Measurements from ENCODE around the gene FAM53B.
A peak's percentile ranks its signal among the peaks of the same experiment; 100 is the strongest.
"Not testable (repeated sequence)": the region's sequence is repeated elsewhere in the genome, so short reads cannot be mapped to it uniquely, and the experiment has no call there.

The FAM53B gene, protein sequence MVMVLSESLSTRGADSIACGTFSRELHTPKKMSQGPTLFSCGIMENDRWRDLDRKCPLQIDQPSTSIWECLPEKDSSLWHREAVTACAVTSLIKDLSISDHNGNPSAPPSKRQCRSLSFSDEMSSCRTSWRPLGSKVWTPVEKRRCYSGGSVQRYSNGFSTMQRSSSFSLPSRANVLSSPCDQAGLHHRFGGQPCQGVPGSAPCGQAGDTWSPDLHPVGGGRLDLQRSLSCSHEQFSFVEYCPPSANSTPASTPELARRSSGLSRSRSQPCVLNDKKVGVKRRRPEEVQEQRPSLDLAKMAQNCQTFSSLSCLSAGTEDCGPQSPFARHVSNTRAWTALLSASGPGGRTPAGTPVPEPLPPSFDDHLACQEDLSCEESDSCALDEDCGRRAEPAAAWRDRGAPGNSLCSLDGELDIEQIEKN

DNA sequence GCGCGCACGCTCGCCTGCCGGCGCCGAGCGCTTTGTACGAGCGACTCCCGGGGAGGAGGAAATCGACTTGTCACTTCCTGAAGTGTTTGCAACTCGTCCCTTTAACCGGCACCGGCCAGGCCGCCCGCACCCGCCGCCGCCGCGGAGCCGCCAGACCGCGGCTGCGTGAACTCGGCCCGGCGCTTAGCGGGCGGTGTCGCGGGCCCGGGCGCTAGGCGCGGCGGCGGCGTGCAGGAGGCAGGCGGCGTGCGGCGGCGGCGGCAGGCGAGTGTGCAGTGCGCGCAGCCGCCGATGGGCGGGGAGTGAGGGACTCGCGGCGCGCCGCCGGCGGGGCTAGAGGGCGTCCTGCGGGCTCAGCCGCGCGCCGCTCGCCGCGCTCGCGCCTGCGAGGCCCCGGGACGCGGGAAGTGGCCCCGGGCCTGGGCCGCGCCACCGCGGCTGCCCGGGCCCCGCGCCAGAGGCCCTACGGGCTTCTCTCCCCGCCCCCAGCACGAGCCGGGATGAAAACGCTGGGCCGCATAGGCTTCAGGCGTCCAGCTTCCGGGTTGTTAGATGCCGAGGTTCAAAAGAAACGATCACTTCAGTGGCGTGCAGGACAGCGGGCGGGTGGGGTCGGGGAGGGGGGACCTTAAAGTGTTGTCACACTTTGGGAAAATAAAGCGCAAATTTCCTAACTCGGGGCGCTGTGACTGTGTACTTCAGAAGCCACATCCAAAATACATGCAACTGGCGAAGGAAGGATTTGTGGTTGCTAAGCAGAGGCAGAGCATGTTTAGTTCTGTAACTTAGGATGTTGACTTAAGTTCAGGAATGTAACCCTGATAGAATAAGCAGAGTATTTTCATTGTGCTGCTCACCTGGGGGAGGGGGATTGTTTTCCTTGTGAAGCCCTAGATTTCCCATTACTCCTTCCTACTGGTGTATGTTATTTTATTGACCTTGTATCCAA is at the start of gene FAM53B:
Gene FAM53B, minus strand, starts transcription at position 277 of the 949 bp plus-strand sequence. CDS start 37,665 bp downstream, outside the sequence.
- DNase-seq: peak; percentile 84

DNA sequence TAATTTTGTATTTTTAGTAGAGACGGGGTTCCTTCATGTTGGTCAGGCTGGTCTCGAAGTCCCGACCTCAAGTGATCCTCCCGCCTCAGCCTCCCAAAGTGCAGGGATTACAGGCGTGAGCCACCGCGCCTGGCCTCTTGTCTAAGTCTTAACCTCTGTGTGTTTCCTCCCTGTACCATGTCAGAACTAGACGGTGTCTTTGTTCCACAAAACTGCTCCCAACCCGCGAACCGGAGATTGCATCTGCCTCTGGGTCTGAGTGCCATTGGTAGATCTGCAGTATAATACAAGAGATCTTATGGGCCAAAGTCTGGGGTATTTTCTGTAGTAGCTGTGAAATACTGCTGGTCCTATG is 48.8 kb upstream of the FAM53B start:
- no peak for DNase-seq

DNA sequence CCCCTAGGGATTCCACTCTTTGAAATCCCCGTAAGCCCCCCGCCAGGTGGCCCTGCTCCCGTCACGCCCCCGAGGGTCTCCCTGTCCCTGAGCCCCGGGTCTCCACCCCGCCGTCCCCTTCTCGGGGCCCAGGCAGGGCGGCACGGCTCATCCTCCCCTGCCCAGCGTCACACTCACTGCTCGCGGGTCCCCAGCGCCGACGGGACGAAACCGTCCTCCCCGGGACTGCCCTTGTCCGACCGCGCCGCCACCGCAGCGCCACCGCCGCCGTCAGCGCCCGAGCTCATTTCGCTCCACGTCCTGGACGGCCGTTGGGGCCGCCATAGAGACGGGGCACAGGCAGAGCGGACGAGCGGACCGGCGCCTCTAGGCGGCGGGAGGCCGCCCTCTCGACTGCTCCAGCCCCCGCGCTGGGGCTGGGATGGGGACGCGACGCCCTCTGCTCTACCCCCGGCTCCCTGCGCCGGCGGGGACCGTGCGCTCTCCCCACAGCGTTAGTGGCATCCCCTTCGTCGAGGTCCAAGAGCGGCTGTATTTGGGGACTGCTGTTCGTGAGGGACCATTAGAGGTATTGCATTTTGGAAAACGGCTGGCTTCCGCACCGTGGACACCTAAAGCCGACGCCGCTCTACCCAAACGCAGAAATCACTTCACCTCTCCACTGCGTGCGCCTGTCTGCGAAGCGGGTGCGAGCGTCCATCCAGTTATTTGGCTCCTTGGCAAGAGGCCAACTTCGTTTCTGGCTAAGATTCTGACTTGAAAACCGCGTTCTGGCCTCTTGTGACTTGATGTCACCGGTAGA is 47.6 kb upstream of the FAM53B start, which contains the start of gene EEF1AKMT2:
Gene EEF1AKMT2, minus strand, starts transcription at position 341 of the 802 bp plus-strand sequence. Its CDS starts 54 bp downstream, at position 287.
- peak; percentile 89 for DNase-seq

DNA sequence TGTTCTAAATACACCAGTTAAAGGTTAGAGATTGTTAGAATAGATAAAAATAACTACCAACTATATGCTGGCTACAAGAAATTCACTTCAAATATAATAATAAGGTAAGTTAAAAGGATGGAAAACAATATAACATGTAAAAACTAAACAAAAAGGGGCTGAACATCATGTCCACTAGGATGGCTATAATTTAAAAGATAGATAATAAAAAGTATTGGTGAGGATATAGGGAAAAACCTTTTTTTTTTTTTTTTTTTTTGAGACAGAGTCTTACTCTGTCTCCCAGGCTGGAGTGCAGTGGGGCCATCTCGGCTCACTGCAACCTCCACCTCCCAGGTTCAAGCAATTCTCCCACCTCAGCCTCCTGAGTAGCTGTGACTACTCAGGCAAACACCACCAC is 38.7 kb upstream of the FAM53B start:
- not testable (repeated sequence) for DNase-seq

DNA sequence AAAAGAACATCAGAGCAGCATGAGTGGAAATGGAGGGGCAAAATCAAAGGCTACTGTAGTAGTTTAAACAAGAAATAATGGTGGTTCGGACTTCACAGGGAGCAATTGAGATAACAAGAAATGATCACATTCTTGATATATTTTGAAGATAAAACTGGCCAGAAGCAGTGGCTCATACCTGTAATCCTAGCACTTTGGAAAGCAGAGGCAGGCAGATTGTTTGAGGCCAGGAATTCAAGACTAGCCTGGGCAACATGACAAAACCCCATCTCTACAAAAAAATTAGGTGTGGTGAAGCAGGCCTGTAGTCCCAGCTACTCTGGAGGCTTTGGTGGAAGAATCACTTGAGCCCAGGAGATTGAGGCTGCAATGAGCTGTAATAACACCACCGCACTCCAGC is 24.6 kb upstream of the FAM53B start:
- no peak for DNase-seq

DNA sequence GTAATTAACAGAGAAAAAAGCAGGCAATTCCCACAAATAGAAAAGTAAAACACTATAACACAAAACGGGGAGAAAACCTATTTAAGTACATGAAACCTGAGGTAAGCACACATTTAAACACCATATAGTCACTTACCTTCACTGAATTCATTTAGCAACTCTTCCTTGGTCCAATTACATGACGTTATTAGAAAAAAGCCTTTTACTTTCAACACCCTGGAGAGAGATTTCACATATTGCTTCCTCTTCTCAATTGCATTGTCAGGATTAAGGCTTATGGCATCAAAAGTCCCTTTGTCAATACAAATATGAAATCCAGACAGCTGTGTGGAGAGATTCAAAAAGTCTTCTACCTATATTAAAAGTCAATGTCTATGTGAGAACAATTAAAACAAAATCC is 21.1 kb upstream of the FAM53B start:
- no peak for DNase-seq

DNA sequence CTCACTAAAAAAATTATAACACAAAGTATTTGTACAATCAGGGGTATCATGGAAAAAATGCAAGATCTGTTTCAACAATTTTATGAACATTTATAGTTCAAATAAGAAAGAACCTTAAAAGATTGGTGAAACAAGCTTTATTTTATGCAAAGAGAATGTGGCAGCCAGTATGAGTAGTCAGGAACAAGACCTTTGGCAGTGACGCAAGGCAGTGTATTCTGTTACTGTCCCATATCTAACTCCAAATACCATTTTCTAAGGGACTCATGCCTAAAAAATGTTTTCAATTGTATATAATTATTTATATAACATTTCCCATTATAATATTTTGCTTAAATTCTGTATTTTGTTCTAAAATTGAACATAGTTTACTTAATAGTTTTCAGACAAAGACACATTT is 19.1 kb upstream of the FAM53B start:
- DNase-seq: no peak

DNA sequence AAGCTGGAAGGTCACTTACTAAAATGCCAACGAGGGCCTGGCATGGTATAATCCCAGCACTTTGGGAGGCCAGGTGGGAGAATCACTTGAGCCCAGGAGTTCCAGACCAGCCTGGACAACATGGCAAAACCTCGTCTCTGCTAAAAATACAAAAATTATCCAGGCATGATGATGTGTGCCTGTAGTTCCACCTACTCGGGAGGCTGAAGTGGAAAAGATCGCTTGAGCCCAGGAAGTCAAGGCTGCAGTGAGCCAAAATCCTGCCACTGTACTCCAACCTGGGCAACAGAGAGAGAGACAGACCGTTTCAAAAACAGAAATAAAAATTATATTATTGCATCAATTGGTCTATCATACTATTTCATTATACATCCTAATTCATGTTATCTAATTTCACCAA is 18.1 kb upstream of the FAM53B start:
- no peak for DNase-seq

DNA sequence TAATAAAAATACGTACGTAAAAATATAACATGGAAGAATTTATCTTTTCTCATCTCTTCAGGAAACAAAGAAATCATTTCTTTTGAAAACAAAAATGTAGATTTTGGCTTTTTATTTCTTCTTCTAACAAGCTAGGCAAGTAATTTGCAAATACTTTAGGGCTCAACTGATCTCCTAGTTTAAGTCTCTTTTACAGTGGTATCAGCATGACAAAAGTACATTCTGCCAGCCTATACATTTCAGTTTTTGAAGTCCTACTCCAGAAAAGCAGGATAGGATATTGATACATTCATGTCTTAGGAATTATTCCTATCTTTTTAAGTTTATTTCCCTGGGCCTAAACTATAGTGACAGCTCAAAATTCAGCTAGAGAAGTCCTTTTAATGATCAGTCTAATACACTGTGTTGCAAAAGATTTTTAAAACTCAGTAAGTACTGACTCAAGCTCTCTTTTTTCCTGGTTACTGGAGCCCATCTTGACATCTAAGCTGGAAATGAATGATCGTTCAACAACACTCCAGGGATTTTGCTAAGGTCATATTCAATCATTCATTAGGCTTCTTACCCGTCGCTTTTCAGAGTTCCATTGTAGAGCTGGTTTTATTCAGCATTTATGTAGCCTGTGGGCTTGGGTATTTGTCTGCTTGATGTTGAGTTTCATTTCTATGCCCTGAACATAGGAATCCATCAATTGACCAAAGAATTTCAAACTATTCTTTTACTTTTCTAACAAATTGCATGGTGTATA is 12.2 kb upstream of the FAM53B start:
- DNase-seq: no peak

DNA sequence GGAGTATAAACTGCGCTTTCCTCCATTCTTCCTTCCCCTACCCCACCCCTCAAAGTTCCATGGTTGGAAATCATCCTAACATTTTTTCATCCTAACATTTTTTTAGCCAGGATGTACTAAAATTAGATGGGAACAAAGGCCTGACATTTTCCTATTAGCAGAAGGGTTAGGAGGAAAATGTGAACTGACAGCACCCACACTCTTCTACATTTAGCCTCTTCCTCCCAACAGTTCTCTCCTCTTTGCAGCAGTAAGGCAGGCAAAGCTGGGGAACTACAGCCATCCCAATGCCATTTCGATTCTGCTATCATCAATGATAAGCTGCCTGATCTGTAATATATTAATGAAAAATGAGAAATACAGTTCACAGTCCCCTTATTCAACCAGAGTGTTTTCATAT is 11.4 kb upstream of the FAM53B start:
- no peak for DNase-seq

DNA sequence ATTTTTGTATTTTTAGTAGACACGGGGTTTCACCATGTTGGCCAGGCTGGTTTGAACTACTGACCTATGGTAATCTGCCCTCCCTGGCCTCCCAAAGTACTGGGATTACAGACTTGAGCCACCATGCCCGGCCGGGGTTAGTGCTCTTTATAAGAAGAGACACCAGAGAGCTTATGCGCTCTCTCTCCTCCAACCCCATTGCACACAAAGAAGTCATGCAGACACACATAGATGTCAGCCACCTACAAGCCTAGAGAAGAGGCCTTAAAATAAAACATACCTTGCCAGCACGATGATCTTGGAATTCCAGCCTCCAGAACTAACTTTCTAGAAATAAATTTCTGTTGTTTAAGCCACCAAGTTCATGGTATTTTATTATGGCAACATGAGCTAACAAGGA is 10.0 kb upstream of the FAM53B start:
- DNase-seq: no peak

DNA sequence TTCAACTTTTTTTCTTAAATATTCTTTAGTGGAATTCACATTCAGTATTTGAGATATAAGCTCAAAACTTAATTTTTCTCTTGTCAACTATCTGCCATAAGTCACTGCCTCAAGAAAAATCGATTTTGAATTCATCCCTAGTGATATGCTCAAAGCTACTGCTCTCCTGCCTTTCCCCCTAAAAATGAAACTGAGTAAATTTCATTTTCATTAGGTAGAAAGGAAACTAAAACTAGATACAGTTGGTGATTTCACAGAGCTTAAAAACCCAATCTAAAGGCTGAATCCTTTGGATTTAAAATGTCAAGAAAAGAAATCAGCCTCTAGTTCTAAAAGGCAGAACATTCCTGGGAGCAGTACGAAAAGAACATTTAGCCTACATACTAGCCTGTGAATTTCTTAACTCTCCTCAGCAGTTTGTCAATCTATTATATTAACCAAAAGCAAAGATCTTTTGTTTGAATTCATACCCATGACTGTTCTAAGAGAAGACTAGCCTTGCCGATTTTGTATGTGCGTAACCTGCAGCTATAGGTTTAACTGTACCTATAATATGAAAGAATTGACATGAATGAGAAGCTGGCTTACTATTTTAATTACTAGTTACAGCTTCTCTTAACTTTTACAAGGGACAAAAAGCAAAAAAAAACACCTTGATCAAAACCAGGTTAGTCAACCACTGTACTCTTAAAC is 4.9 kb upstream of the FAM53B start:
- DNase-seq: no peak

DNA sequence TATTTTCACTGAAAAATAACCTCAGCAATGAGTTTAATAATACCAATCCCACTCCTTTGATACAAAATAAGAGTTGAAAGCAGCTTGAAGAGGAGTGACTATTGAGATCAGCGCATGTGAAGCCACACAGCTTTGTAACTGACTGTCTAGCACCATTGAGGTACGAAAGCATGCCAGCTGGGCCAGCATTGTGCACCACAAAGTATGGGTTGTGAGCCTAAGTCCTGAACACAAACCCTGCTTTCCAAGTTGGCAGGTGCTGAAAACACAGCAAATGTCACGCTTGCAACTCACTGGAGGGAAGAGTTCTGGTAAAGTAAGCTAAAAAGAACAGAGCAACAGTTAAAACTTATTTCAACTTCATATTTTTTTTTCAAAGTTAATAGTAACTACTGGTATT is 4.0 kb upstream of the FAM53B start:
- DNase-seq: no peak

DNA sequence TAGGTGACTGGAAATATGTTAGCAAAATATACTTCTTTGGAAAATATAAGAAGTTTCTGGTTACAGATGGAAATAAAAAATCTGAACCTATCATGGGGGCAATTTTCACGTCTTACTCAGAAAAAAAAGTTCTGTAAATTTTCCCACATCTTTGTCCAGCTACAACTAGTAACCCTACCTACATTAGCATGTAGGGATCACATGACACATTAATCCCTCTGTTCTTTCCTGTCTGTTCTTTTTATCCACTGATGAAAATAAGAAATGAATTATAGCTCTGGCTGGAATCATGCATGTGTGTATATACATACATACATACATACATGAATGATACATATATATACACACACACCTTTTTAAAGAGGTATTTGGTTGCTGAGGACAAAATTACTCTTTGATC is 3.6 kb upstream of the FAM53B start:
- DNase-seq: no peak

DNA sequence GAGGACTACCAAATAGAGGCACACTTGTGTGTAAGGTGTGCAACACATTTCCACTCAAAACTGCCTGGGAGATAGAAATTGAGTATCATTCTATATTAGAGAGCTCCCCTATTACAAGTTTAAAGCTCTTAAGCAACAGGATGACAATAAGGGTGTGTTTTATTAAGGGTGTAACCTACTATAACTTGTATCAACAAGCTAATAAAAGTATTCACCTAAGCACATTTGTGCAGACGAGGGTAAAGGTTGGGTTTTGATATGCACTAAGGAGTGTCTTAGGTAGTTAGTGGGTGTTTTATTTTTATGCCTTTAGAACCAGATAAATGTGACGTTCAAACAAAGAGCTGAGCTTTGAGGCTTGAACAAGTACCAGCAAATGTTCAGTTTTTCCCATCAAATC is 2.8 kb upstream of the FAM53B start:
- no peak for DNase-seq

DNA sequence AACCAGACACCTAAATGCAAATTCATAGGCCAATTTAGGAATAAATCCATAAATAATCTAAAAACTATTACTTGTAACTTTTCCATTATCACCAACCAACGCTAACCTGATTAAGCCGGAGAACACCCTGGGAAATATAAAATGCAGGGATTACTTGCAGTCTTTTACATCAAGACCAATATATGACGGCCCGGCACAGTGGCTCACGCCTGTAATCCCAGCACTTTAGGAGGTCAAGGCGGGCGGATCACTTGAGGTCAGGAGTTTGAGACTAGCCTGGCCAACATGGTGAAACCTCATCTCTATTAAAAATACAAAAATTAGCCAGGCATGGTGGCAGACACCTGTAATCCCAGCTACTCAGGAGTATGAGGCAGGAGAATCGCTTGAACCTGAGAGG is 2.3 kb upstream of the FAM53B start:
- DNase-seq: not testable (repeated sequence)

DNA sequence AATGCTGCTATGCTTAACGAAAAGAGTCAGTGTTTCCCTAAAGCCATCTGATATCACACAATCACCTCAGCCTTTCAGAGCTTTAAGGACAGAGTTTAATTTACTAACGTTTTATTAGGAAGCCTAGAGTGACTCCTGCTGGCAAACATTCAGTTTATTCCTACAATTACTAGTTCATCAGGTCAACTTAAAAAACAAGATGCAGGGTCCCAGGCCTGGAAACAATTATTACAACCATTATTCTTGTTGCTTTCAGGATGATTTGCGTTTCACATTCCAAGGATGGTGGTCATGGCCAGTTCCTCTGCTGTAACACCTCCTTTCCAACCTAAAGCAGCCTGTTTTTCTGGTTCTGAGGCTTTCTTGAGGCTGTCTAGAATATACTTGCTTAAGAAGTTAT is 1.5 kb upstream of the FAM53B start:
- DNase-seq: peak; percentile 79

DNA sequence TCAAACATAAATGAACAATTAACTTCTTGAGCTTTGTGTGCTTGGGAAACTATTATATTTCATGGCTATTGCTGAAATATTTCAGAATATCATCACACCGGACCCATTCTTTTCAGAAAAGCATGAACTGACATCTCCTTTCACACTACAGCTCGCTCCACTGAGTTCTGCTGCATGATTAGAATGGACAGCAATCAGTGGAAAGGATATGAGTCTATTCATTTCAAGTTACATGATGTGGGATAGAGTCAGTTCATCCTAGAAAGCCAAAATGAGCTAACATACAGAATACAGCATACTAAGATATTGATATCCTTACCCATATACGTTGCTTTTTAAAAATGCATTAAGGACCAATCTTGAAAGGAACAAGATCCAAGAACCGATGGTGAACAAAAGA is 1.1 kb upstream of the FAM53B start:
- DNase-seq: no peak

DNA sequence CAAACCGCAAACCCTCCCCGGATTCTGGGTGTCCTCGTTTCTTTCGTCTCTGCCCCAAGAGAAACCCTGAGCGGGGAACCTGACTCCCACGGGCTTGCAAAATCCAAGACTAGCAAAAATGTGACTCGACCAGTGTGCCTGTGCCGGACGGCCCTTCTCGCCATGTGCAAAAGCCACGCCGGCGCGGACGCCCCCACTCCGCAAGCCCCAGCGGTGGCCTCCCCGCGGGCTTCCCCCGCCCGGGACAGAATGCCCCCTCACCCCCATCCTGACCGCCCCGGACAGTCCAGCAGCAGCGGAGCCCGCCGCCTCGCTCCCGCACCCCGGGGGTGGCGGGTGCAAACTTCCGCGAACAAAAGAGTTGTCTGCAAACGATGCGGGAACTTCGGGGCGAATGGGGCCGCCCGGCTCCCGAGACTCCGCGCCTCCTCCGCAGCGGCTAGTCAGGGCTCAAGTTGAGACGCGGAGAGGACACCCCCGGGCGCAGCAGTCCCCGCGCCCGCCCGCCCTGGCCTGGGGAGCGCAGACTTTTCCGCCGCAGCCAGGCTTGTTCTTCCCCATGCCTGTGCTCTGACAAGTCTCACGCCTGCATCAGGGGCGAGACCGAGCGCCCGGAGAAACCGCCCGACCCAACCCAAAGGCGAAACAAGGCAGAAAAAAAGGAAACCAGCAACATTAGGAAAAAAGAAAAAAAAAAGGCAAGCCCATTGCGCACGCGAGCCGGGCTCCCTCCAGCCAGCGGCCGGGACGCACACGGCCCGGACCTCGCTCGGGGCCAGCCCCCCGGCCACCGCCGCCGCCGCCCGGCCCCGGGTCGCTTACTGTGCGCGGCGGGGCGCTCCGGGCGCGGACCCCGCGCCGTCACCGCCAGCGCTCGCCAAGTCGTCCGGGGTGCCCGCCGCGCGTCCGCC is 732 bp downstream of the FAM53B start:
- DNase-seq: peak; percentile 28

DNA sequence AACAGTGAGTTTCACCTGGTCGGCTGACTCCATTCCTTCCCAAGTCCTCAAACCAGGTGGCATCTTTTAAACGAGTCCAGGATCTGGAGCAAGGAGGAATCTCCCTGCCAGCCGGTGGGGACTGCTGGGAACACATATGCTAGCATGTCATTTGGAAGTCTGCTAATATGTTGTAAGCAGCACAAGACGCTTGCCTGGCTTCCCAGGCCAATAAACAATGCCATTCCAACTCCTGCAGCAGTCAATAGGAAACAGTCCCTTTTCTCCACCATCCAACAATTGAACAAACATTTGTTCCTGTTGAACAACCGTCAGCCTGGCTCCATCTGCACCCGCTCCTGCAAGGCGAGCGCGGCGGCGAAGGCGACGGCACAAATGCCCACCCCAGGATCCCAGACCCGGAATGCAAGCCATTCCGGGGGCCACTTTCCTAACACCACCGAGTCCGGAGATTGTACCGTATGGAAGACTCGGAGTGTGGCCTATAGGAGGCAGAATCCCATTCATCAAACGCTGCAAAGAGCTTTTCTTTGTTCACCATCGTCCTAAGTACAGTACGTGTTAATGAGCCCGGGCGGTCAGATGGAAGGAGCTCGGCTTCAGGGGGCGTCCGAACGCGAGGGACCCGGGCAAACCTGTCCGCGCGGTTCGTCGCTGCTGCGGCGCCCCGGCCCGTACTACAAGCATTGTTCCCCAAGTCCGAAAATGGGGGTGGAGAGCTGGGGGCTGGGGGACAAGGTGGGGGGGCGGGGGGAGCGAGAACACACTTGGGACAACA is 1.6 kb downstream of the FAM53B start:
- DNase-seq: peak; percentile 40
